T-cell (primary cell): ENCODE measurements around the gene NOM1. TPM values are rescaled to one million over a fixed set of nuclear protein-coding genes. Genes with fewer than 3 reads are reported as not detected.

Experiments
- ATAC-seq, 4 experiments: fragments of 200-7000 bp in 3 of 4; fragments of 150-1000 bp in 1 of 4; cut with Tn5 transposase; replicated peaks in 1 of 4; 1 replicate in 3 of 4; 2 replicates in 1 of 4; pipeline ENCODE4 v1.10.0; 2021; ENCODE audit warnings: moderate library complexity in 3 of 4, mild to moderate bottlenecking in 2 of 4, moderate number of reproducible peaks in 1 of 4
- CTCF ChIA-PET, 2 donors: fragments of 300-600 bp; sonication (Branson Sonifier 250); formaldehyde crosslinking; loops; one replicate each; lab custom pipeline; 2022; ENCODE audit warnings: antibody characterized with exemption in 2 of 2; lab: Charles Lee
- POLR2A ChIA-PET, 2 donors: fragments of 300-600 bp; sonication (Branson Sonifier 250); formaldehyde crosslinking; loops; one replicate each; lab custom pipeline; 2022; ENCODE audit warnings: antibody characterized with exemption in 2 of 2; lab: Charles Lee
- DNase-seq, 35 experiments: peaks; one replicate each; pipeline versions ENCODE4 v3.0.0 to v3.0.0-alpha.2; 2013 to 2023
- H3K27ac ChIP-seq: one replicate; pipeline ENCODE4 v1.5.1; 2013; ENCODE audit warnings: low read length
- H3K27me3 ChIP-seq, 2 experiments: replicated peaks in 1 of 2; 1 replicate in 1 of 2; 2 replicates in 1 of 2; pipeline versions ENCODE4 v1.6.1 to v1.7.0; 2013; ENCODE audit warnings: low read length in 1 of 2, mixed read lengths in 1 of 2; ENCODE audit not compliant: control insufficient read depth in 2 of 2, insufficient read depth in 2 of 2; ENCODE audit errors: extremely low read depth in 1 of 2
- H3K36me3 ChIP-seq, 2 donors: 1 replicate in 1 of 2; 2 replicates in 1 of 2; pipeline versions ENCODE4 v1.6.1 to v1.7.0; 2013; ENCODE audit warnings: low read length in 1 of 2; ENCODE audit not compliant: control insufficient read depth in 2 of 2, insufficient read depth in 1 of 2; ENCODE audit errors: extremely low read depth in 1 of 2
- H3K4me1 ChIP-seq, 2 experiments: 1 replicate in 1 of 2; 2 replicates in 1 of 2; pipeline versions ENCODE4 v1.6.1 to v1.7.0; 2013; ENCODE audit warnings: low read length in 2 of 2, mixed read lengths in 1 of 2; ENCODE audit not compliant: insufficient read depth in 2 of 2, control insufficient read depth in 1 of 2; ENCODE audit errors: extremely low read depth in 1 of 2
- H3K4me3 ChIP-seq, 2 donors: 1 replicate in 1 of 2; 2 replicates in 1 of 2; pipeline versions ENCODE4 v1.5.1 to v1.7.0; 2013; ENCODE audit warnings: mild to moderate bottlenecking in 2 of 2, low read length in 1 of 2, moderate library complexity in 1 of 2; ENCODE audit not compliant: control insufficient read depth in 1 of 2; ENCODE audit errors: extremely low read depth in 1 of 2
- H3K9me3 ChIP-seq: 2 replicates; pipeline ENCODE4 v1.7.0; 2013
- H3K27ac Mint-ChIP-seq, 2 donors: one replicate each; pipeline ENCODE4 v1.8.0; 2020 to 2021; ENCODE audit warnings: mild to moderate bottlenecking in 2 of 2, mixed read lengths in 2 of 2
- H3K27me3 Mint-ChIP-seq, 2 donors: one replicate each; pipeline ENCODE4 v1.8.0; 2021 to 2022; ENCODE audit warnings: mixed read lengths in 2 of 2
- H3K36me3 Mint-ChIP-seq: one replicate; pipeline ENCODE4 v1.8.0; 2021; ENCODE audit warnings: mixed read lengths
- H3K4me1 Mint-ChIP-seq, 3 donors: one replicate each; pipeline ENCODE4 v1.8.0; 2020 to 2022; ENCODE audit warnings: mixed read lengths in 3 of 3, mild to moderate bottlenecking in 1 of 3
- H3K4me3 Mint-ChIP-seq, 3 donors: one replicate each; pipeline ENCODE4 v1.8.0; 2020 to 2022; ENCODE audit warnings: mild to moderate bottlenecking in 3 of 3, mixed read lengths in 3 of 3, moderate library complexity in 3 of 3
- H3K9me3 Mint-ChIP-seq, 3 donors: one replicate each; pipeline ENCODE4 v1.8.0; 2020 to 2022; ENCODE audit warnings: mixed read lengths in 3 of 3
- WGBS: methylation state at CpG from one replicate; pipeline ENCODE4 v1.1.5; 2013; ENCODE audit warnings: missing lambda C conversion rate; ENCODE audit not compliant: insufficient coverage; 5-methylcytosine and 5-hydroxymethylcytosine counted together
- total RNA-seq, 35 experiments: library from RNA in 6 of 35; stranded (reverse) in 6 of 35; fragments of 120-200 nt in 1 of 35; gene quantifications; one replicate each; pipeline versions ENCODE4 v1.2.1 to v1.2.4 and lab custom pipeline; 2013 to 2026

Gene NOM1
- total RNA-seq, 5 donors from 2014 or later (not counting 1 experiment from before 2014, with no cell fraction given): 31.7 to 47.8 (median 33.7) TPM

DNA sequence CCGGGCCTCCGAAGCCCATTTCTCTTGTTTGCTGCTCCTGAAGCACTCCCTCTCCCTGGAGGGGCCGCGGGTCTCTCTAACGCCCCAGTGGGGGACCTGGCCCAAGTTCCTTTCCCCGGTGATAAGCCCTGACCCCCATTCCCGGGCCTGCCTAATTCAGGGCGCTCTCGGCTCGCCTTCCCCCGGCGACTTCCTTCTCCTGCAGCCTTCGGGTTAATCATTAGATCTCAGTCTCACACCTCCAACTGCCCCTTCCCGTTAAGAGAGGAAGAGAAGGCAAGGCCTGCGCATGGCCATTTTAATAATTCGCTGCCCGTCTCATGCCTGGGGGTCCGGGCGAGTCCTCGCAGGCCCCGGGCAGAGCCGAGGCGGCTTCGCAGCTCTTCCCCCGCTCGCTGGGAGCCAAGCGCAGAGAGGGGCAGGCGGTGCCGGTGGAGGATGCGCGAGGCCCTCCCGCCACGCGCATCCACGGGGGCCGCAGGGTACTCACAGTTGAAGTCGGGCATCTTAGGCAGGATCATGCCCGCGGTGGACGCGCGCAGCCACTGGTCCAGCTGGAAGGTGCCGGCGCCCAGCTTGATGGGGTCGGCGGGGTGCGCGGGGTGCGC is 59.8 kb downstream of the NOM1 start:
- peak overlapping the region; percentile 46 to 68 (median 57) for H3K4me3 Mint-ChIP-seq
- H3K36me3 ChIP-seq: no peaks in the 10 kb centered on the region
- H3K36me3 Mint-ChIP-seq: no peaks in the 10 kb centered on the region
- H3K4me3 ChIP-seq: no peak overlapping the region
- H3K4me1 Mint-ChIP-seq: peaks cover 18 to 26% (median 19%) of the 10 kb centered on the region in 3 donors
- no peak overlapping the region for H3K27ac ChIP-seq
- ChIA-PET POLR2A (no interaction called here), CTCF (no interaction called here)
- H3K9me3 ChIP-seq: no peaks in the 10 kb centered on the region
- WGBS: 4% methylated on average over 48 of the region's 49 CpGs
- no peak for DNase-seq
- H3K4me1 ChIP-seq: peaks cover 0 to 30% of the 10 kb centered on the region in 2 experiments
- ATAC-seq: no peak
- H3K27ac Mint-ChIP-seq: no peak overlapping the region
- peaks cover 41 to 74% of the 10 kb centered on the region in 2 donors for H3K27me3 Mint-ChIP-seq
- peaks cover 16 to 79% of the 10 kb centered on the region in 2 experiments for H3K27me3 ChIP-seq
- H3K9me3 Mint-ChIP-seq: no peaks in the 10 kb centered on the region

DNA sequence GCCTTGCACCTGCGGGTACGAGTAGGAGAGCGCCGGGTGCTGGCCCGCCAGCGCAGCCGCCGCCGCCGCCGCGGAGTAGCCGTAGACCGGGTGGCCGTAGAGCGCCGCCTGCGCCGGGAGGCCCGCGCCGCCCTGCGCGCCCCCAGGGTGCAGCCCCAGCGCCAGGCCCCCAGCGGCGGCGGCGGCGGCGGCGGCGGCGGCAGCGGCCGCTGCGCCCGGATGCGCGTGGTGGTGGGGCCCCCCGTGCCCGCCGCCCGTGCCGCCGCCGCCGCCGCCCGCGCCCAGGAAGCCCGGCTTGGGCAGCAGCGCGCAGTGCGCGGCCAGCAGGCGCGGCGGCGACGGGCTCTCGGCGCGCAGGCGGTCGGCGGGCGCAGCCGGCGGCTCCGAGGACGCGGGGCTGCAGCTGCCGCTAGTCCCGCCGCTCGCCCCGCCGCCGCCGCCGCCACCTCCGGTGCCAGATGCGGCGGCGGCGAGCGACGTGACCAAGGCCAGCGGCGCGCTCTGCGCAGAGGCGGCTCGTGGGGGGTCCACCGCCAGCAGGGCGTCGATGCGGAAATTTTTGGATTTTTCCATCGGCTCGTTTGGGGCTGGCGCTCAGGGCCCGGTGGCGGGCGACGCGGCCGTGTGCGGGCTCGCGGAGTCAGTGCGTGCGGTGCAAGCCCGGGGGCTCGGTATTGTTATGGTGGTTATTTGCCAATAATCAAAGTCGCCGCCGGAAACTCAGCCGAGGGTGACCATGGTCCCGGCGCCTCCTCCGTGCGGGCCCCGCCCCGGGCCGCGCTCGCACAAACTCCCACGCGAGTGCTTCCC is 60.5 kb downstream of the NOM1 start:
- Histone ChIP-seq H3K4me1 (peaks cover 0 to 24% of the 10 kb centered on the region in 2 experiments), H3K9me3 (no peaks in the 10 kb centered on the region), H3K36me3 (no peaks in the 10 kb centered on the region), H3K27ac (no peak overlapping the region), H3K4me3 (peak overlapping the region in 1 of 2 donors; percentile 58), H3K27me3 (peaks cover 16 to 80% of the 10 kb centered on the region in 2 experiments)
- peaks cover 38 to 74% of the 10 kb centered on the region in 2 donors for H3K27me3 Mint-ChIP-seq
- under 1% methylated on average over 130 of the region's 130 CpGs for WGBS
- H3K4me1 Mint-ChIP-seq: peaks cover 11 to 19% (median 12%) of the 10 kb centered on the region in 3 donors
- no peaks in the 10 kb centered on the region for H3K36me3 Mint-ChIP-seq
- peak in 3 of 4 experiments; percentile 6 to 18 (median 17) for ATAC-seq
- peak in 1 of 35 experiments; percentile 25 for DNase-seq
- ChIA-PET POLR2A (no interaction called here), CTCF (no interaction called here)
- H3K9me3 Mint-ChIP-seq: no peaks in the 10 kb centered on the region
- no peak overlapping the region for H3K27ac Mint-ChIP-seq
- H3K4me3 Mint-ChIP-seq: peak overlapping the region in 2 of 3 donors; percentile 57 to 68

DNA sequence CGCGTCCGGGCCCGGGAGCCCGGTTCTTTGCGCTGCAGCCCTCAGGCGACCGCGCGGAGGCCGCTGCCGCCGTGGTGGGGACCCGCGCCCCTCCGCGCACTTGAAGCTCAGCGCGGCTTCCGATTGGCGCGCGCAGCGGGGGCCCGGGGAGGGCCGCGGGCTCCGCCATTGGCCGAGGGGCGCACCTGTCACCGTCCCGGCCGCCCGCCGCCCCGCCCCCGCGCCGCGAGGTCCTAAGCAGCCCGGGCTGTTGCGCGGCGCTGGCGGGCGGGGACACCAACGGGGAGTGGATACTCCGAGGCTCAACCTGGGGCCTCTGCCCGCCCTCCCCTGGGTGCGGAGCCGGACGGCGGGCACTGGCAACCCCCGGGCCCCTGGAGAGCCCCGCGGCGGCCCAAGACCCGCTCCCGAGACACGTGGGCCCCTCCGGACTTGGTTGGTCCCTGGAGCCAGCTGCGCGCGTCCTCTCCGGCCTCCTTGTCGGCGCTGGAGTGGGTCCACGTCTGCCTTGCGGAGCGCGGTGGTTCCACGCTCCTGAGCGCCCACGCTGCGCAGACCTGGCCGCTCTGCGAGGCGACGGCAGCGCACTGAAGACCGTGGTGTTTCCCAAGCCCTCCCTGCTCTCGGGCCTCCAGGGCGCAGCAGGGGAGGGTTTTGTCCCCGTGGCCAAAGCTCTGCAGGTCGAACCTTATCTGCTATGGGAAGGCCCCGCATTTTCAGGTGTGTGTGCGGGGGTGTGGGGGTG is 61.2 kb downstream of the NOM1 start, which contains the start of gene MNX1:
MNX1 (minus strand) TSS at position 76 of the 745 bp plus-strand sequence. CDS start 313 bp downstream, outside the sequence.
- Mint-ChIP-seq H3K36me3 (no peaks in the 10 kb centered on the region), H3K27me3 (peaks cover 43 to 80% of the 10 kb centered on the region in 2 donors), H3K9me3 (no peaks in the 10 kb centered on the region), H3K4me3 (peak within 1 kb of the TSS; percentile 52 to 68 (median 57)), H3K4me1 (peaks cover 10 to 18% (median 11%) of the 10 kb centered on the region in 3 donors), H3K27ac (no peak within 1 kb of the TSS)
- ATAC-seq (peak; percentile 77 to 89 (median 81)), DNase-seq (peak in 14 of 35 experiments; percentile 4 to 52 (median 20))
- Histone ChIP-seq H3K4me3 (peak within 1 kb of the TSS; percentile 26 to 58), H3K4me1 (peaks cover 0 to 21% of the 10 kb centered on the region in 2 experiments), H3K27ac (no peak within 1 kb of the TSS), H3K36me3 (no peaks in the 10 kb centered on the region), H3K9me3 (no peaks in the 10 kb centered on the region), H3K27me3 (peaks cover 17 to 81% of the 10 kb centered on the region in 2 experiments)
- POLR2A ChIA-PET: no interaction called here
- 2% methylated on average over 84 of the region's 87 CpGs for WGBS
- CTCF ChIA-PET: no interaction called here

DNA sequence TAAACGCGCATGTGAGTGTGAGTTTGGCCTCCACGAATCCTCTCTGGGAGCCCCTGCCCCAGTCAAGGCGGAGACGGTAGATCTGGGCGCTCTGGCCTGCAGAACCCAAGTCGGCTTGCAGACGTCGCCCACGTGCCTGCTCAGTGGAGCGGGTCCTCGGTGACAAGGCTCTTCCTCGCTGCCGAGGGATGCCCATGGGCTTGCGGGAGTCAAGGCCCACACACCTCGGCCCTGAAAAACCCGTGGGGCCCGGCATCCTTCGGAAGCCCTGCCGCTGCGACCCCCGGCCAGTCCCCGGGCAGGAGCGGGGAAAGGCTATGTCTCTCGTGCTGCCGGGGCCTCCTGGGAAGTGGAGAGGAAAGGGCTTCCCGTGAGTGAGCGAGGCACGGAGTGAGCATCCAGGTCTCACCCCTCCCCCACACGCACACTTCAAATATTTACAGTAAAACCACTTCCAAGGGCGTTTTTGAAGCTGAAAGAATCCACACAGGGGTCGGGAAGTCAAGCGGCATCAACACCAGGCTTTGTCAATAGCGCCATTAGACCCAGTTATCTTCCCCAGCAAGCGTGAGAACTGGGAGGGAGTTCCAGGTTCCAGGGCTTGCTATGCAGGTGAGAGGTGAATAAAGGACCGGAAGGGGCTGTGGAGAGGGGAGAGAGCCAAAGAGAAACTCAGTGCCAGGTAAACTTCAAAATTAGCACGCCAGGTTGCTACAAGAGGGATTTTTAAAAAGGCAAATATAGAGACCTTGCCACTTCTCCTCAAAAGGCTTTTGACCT is 62.0 kb downstream of the NOM1 start:
- peak overlapping the region; percentile 26 to 53 for H3K4me3 ChIP-seq
- peak overlapping the region; percentile 47 to 63 (median 52) for H3K4me3 Mint-ChIP-seq
- POLR2A ChIA-PET: no interaction called here
- no peak for ATAC-seq
- H3K4me1 Mint-ChIP-seq: peaks cover 16 to 23% (median 16%) of the 10 kb centered on the region in 3 donors
- no peaks in the 10 kb centered on the region for H3K9me3 Mint-ChIP-seq
- H3K27ac Mint-ChIP-seq: peak overlapping the region in 1 of 2 donors; percentile 41
- peaks cover 20 to 81% of the 10 kb centered on the region in 2 experiments for H3K27me3 ChIP-seq
- no peak for DNase-seq
- no peak overlapping the region for H3K27ac ChIP-seq
- WGBS: 5% methylated on average over 18 of the region's 37 CpGs
- peaks cover 0 to 22% of the 10 kb centered on the region in 2 experiments for H3K4me1 ChIP-seq
- no peaks in the 10 kb centered on the region for H3K9me3 ChIP-seq
- CTCF ChIA-PET: interaction anchor here in 1 of 2 donors (0.8 kb wide), 1 partner anchor 70 kb away, joined by 6 read pairs; no protein-coding TSS in a partner anchor
- H3K27me3 Mint-ChIP-seq: peaks cover 49 to 84% of the 10 kb centered on the region in 2 donors
- H3K36me3 ChIP-seq: no peaks in the 10 kb centered on the region
- no peaks in the 10 kb centered on the region for H3K36me3 Mint-ChIP-seq

DNA sequence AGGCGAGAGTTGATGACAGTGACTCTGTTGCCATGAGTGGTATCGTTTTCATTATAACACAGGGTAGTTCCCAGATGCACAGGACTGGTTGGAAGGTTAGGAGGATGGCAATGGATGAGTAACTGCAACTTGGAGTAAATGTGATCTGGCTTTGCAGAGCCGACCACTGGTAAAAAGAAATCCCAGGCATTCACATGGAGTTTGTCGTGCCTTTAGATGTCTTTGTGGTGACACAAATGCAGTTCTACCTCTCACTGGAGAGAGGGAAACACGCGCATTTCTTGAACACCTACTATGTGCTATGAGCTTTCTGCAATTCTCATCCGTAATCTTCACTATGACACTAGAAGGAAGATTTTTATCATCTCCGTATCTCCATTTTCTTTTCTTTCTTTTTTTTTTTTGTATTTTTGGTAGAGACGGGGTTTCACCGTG is 62.6 kb downstream of the NOM1 start:
- peaks cover 20 to 81% of the 10 kb centered on the region in 2 experiments for H3K27me3 ChIP-seq
- no CpG with 5 or more reads among the region's 10 CpGs for WGBS
- no peak overlapping the region for H3K27ac Mint-ChIP-seq

More for the DNA sequence above, 62.6 kb downstream of the NOM1 start:
- H3K36me3 Mint-ChIP-seq: no peaks in the 10 kb centered on the region
- Histone ChIP-seq H3K36me3 (no peaks in the 10 kb centered on the region), H3K27ac (no peak overlapping the region), H3K4me3 (peak overlapping the region in 1 of 2 donors; percentile 53), H3K4me1 (peaks cover 0 to 24% of the 10 kb centered on the region in 2 experiments), H3K9me3 (no peaks in the 10 kb centered on the region)
- peaks cover 16 to 26% (median 17%) of the 10 kb centered on the region in 3 donors for H3K4me1 Mint-ChIP-seq
- ChIA-PET CTCF (interaction anchor here in 1 of 2 donors (0.8 kb wide), 1 partner anchor 70 kb away, joined by 6 read pairs; no protein-coding TSS in a partner anchor), POLR2A (no interaction called here)
- ATAC-seq: no peak
- no peaks in the 10 kb centered on the region for H3K9me3 Mint-ChIP-seq
- H3K4me3 Mint-ChIP-seq: peak overlapping the region in 2 of 3 donors; percentile 47 to 63
- peaks cover 49 to 85% of the 10 kb centered on the region in 2 donors for H3K27me3 Mint-ChIP-seq
- no peak for DNase-seq
